ENCODE measurements around the gene MTFR1L. TPM values are rescaled to one million over a fixed set of nuclear protein-coding genes. Genes with fewer than 3 reads are reported as not detected.
"Not testable (repeated sequence)": the region's sequence is repeated elsewhere in the genome, so short reads cannot be mapped to it uniquely, and the experiment has no call there.

The MTFR1L gene
- total RNA-seq, 1 donor from 2014 or later, result 15.0 TPM

GRCh38 chr1:25832336-25833037 lies 12.7 kb downstream of the MTFR1L start:
- FAIRE-seq, result no peak
- Histone ChIP-seq H3K4me3 (ENCODE audit: low read depth, low read length) (no peak overlapping the region), H3K27me3 (ENCODE audit: control insufficient read depth, insufficient read depth, low read length) (no peaks in the 10 kb centered on the region), H3K36me3 (ENCODE audit: control insufficient read depth, insufficient read depth, low read length) (peaks cover 14% of the 10 kb centered on the region)
- TF ChIP-seq, protein P1, sequence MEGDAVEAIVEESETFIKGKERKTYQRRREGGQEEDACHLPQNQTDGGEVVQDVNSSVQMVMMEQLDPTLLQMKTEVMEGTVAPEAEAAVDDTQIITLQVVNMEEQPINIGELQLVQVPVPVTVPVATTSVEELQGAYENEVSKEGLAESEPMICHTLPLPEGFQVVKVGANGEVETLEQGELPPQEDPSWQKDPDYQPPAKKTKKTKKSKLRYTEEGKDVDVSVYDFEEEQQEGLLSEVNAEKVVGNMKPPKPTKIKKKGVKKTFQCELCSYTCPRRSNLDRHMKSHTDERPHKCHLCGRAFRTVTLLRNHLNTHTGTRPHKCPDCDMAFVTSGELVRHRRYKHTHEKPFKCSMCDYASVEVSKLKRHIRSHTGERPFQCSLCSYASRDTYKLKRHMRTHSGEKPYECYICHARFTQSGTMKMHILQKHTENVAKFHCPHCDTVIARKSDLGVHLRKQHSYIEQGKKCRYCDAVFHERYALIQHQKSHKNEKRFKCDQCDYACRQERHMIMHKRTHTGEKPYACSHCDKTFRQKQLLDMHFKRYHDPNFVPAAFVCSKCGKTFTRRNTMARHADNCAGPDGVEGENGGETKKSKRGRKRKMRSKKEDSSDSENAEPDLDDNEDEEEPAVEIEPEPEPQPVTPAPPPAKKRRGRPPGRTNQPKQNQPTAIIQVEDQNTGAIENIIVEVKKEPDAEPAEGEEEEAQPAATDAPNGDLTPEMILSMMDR (IDR thresholded peaks at IDR 0.05; ENCODE audit: insufficient read depth, low read length, severe bottlenecking), result no peak
- DNase-seq (ENCODE audit: low read depth), result peak; percentile 70

GRCh38 chr1:25833158-25833557 lies 13.4 kb downstream of the MTFR1L start:
- TF ChIP-seq, protein P1 (IDR thresholded peaks at IDR 0.05; ENCODE audit: insufficient read depth, low read length, severe bottlenecking), result no peak
- Histone ChIP-seq H3K36me3 (ENCODE audit: control insufficient read depth, insufficient read depth, low read length) (peaks cover 12% of the 10 kb centered on the region), H3K4me3 (ENCODE audit: low read depth, low read length) (no peak overlapping the region), H3K27me3 (ENCODE audit: control insufficient read depth, insufficient read depth, low read length) (no peaks in the 10 kb centered on the region)
- FAIRE-seq, result no peak
- DNase-seq (ENCODE audit: low read depth), result no peak

- Histone ChIP-seq H3K27me3 (ENCODE audit: control insufficient read depth, insufficient read depth, low read length) (no peaks in the 10 kb centered on the region), H3K36me3 (ENCODE audit: control insufficient read depth, insufficient read depth, low read length) (peaks cover 8% of the 10 kb centered on the region), H3K4me3 (ENCODE audit: low read depth, low read length) (no peak overlapping the region)
- TF ChIP-seq, protein P1 (IDR thresholded peaks at IDR 0.05; ENCODE audit: insufficient read depth, low read length, severe bottlenecking), result no peak
- no peak for DNase-seq (ENCODE audit: low read depth)
- no peak for FAIRE-seq
Measured at GRCh38 chr1:25834894-25835293, 15.1 kb downstream of the MTFR1L start.

- no peaks in the 10 kb centered on the region for H3K27me3 ChIP-seq (ENCODE audit: control insufficient read depth, insufficient read depth, low read length)
- FAIRE-seq (no peak), DNase-seq (ENCODE audit: low read depth) (no peak)
- no peak overlapping the region for H3K4me3 ChIP-seq (ENCODE audit: low read depth, low read length)
- TF ChIP-seq, protein P1 (IDR thresholded peaks at IDR 0.05; ENCODE audit: insufficient read depth, low read length, severe bottlenecking), result no peak
- H3K36me3 ChIP-seq (ENCODE audit: control insufficient read depth, insufficient read depth, low read length), result peaks cover 4% of the 10 kb centered on the region
Measured at GRCh38 chr1:25836695-25837094, 16.9 kb downstream of the MTFR1L start.

DNA sequence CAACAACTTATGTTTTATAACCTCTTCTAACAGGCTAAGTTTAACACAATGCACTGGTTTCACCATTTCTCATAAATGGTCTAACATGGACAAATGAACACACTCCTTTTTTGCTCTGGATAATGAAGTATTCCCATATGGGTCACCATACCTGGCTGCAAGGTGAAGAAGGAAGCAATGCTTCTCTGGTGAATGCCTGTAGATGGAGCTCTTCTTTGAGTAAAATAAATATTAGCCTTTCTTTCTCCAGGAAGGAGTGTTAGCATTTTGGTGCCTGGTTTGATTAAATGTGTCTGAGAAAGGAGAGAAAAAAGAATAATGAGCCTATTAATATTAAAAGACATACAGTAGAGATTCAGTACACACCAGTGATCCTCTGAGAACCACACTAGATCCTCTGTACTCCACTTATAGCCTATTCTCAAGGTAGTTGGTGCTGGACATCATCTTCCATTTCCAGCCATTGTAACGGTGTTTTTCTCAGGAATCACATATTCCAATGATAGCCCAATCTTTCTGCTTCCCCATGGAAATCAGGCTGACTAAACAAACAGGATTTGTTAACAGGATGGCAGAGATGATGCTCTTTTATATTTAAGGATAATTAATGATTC lies 17.6 kb downstream of the MTFR1L start:
- FAIRE-seq, result no peak
- Histone ChIP-seq H3K36me3 (ENCODE audit: control insufficient read depth, insufficient read depth, low read length) (peaks cover 1% of the 10 kb centered on the region), H3K4me3 (ENCODE audit: low read depth, low read length) (no peak overlapping the region)

DNA sequence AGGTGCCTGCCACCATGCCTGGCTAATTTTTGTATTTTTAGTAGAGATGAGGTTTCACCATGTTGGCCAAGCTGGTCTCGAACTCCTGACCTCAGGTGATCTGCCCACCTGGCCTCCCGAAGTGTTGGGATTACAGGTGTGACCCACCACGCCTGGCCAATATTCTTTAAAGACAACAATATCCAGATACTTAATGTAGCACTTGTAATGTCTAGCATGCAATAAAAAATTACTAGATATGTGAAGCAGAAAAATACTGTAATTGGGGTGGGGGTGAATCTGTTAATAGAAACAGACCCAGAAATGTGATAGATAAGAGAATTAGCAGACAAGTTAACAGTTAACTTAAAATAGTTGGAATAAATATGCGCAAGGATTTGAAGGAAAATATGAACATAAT lies 20.1 kb downstream of the MTFR1L start:
- not testable (repeated sequence) for H3K36me3 ChIP-seq (ENCODE audit: control insufficient read depth, insufficient read depth, low read length); H3K27me3 ChIP-seq (ENCODE audit: control insufficient read depth, insufficient read depth, low read length); DNase-seq (ENCODE audit: low read depth); FAIRE-seq; H3K4me3 ChIP-seq (ENCODE audit: low read depth, low read length)

More for the DNA sequence above, 17.6 kb downstream of the MTFR1L start:
- peak; percentile 52 for DNase-seq (ENCODE audit: low read depth)
- H3K27me3 ChIP-seq (ENCODE audit: control insufficient read depth, insufficient read depth, low read length), result no peaks in the 10 kb centered on the region
- TF ChIP-seq, protein P1 (IDR thresholded peaks at IDR 0.05; ENCODE audit: insufficient read depth, low read length, severe bottlenecking), result peak; percentile 60

Data from bronchial epithelial cell (primary cell).